Activated naive CD8-positive, alpha-beta T cell treated with anti-CD3 and anti-CD28 coated beads, Interleukin-2, amount 50 U/mL, for 16 hours (primary cell): Measurements from ENCODE around the gene BTBD9.

ENCODE experiments used
- DNase-seq: peaks from one replicate; pipeline ENCODE4 v3.0.0-alpha.2; 2020; ENCODE audit warnings: low read depth, low spot score

Gene BTBD9

GRCh38 chr6:38508286-38508685, 131.4 kb downstream of the BTBD9 start:
- DNase-seq = no peak

GRCh38 chr6:38507173-38507572, 132.6 kb downstream of the BTBD9 start:
- DNase-seq = no peak

GRCh38 chr6:38505826-38506225, 133.9 kb downstream of the BTBD9 start:
- no peak for DNase-seq

GRCh38 chr6:38504996-38505395, 134.7 kb downstream of the BTBD9 start:
- no peak for DNase-seq

- no peak for DNase-seq
Observed at GRCh38 chr6:38503960-38504682, 135.6 kb downstream of the BTBD9 start.

- no peak for DNase-seq
Observed at GRCh38 chr6:38503032-38503773, 136.5 kb downstream of the BTBD9 start.

GRCh38 chr6:38502423-38502822, 137.3 kb downstream of the BTBD9 start:
- DNase-seq = no peak

- no peak for DNase-seq
Observed at GRCh38 chr6:38501931-38502330, 137.8 kb downstream of the BTBD9 start.

- no peak for DNase-seq
Observed at GRCh38 chr6:38499529-38500096, 140.1 kb downstream of the BTBD9 start.

- DNase-seq = no peak
Observed at GRCh38 chr6:38498805-38499445, 140.8 kb downstream of the BTBD9 start.

- no peak for DNase-seq
Observed at GRCh38 chr6:38498085-38498484, 141.6 kb downstream of the BTBD9 start.

GRCh38 chr6:38497546-38497945, 142.2 kb downstream of the BTBD9 start:
- no peak for DNase-seq

GRCh38 chr6:38495922-38496635, 143.7 kb downstream of the BTBD9 start:
- DNase-seq = no peak

- DNase-seq = no peak
Observed at GRCh38 chr6:38495518-38495917, 144.2 kb downstream of the BTBD9 start.

- DNase-seq = peak; percentile 63
Observed at GRCh38 chr6:38493931-38494547, 145.7 kb downstream of the BTBD9 start.

- no peak for DNase-seq
Observed at GRCh38 chr6:38492031-38492430, 147.7 kb downstream of the BTBD9 start.

- DNase-seq = no peak
Observed at GRCh38 chr6:38489951-38490350, 149.8 kb downstream of the BTBD9 start.

GRCh38 chr6:38487423-38487822, 152.3 kb downstream of the BTBD9 start:
- DNase-seq = no peak

- DNase-seq = no peak
Observed at GRCh38 chr6:38485488-38485887, 154.2 kb downstream of the BTBD9 start.

- no peak for DNase-seq
Observed at GRCh38 chr6:38484656-38485055, 155.1 kb downstream of the BTBD9 start.

- DNase-seq = no peak
Observed at GRCh38 chr6:38483526-38483925, 156.2 kb downstream of the BTBD9 start.
